GM19397 (cell line): ENCODE results near the gene ADTRP.
"Not testable (repeated sequence)": the region's sequence is repeated elsewhere in the genome, so short reads cannot be mapped to it uniquely, and the experiment has no call there.

Experiments
- ATAC-seq: cut with Tn5 transposase; IDR thresholded peaks from one replicate; pipeline ENCODE4 v1.9.1; 2021; ENCODE audit warnings: mild to moderate bottlenecking, moderate library complexity; ENCODE audit not compliant: unreplicated experiment

Gene ADTRP

DNA sequence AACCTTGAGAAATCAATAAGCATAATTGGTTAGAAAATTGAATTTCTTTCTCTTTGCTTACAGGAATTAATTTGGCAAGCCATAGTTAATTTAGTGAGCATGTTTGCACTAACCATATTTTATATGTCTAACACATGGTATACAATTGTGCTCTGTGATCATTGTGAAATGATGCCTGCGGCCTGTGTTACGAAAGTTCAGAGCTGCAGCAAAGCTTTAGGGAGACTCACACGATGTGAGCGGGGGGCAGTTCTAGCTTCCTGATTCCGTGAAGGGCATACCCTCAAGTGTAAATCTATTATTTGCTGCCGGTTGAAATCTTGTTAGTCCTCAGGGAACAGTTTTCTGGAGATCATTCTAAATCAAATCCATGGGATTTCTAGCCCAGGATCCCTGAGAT, 25.5 kb upstream of the ADTRP start:
- ATAC-seq: no peak

GRCh38 chr6:11803591-11803971, 25.0 kb upstream of the ADTRP start:
- no peak for ATAC-seq

DNA sequence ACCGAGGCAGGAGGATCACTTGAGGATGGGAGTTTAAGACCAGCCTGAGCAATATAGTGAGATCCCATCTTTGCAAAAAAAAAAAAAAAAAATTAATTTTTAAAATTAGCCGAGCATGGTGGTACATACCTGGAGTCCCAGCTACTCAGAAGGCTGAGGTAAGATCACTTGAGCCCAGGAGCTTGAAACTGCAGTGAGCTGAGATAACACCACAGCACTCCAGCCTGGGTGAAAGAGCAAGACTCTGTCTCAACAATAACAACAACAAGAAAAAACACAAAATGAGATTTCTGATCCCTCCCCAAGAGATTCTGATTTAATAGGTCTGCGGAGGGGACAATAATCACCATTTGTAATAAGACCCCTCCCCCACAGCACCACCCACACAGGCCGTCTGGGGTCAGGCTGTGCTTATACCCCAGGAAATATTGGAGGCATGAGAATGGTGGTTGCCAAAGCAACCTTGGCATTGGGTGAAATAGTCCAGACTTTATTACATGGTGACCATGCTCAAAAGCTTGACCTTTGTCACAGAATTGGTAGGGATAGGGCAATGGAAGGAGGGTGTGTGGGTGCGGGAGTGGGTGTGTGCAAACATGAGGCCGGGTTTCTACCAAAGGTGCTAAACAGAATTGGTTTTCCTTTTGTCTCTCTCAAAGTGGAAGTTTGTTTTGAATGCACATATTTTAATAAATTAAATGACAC, 24.4 kb upstream of the ADTRP start:
- no peak for ATAC-seq

DNA sequence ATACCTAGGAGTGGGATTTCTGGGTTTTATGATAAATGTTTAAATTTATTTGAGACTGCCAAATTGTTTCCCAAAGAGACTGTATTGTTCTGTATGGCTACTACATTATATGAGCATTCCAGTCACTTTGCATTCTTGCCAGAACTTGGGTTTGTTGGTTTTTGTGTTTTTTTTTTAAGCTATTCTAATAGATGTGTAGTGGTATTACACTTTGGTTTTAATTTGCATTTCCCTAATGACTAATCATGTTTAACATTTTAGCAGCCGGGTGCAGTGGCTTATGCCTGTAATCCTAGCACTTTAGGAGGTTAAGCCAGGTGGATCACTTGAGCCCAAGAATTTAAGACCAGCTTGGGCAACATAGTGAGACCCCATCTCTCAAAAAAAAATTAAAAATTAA, 21.9 kb upstream of the ADTRP start:
- ATAC-seq: not testable (repeated sequence)

DNA sequence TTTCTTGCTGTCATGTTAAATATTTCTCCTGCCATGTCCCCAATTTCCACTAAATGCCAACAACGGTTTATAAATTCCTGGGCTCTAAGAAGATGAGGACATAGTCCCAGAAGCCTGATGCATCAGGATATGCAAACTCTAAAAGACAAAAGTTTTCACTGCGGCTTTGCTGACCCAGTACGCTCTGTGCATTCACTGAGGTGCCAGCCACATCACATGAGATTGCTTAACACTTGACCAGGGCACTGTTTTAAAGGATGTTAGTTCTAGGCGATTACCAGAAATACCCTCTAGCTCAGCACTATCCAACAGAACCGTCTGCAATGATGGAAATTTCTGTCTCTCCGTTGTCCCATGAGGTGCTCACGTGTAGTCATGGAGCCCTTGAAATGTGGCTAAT, 19.9 kb upstream of the ADTRP start:
- ATAC-seq: no peak

GRCh38 chr6:11798096-11798495, 19.5 kb upstream of the ADTRP start:
- ATAC-seq: no peak

GRCh38 chr6:11796829-11797228, 18.2 kb upstream of the ADTRP start:
- no peak for ATAC-seq

GRCh38 chr6:11795403-11795802, 16.8 kb upstream of the ADTRP start:
- ATAC-seq: no peak

DNA sequence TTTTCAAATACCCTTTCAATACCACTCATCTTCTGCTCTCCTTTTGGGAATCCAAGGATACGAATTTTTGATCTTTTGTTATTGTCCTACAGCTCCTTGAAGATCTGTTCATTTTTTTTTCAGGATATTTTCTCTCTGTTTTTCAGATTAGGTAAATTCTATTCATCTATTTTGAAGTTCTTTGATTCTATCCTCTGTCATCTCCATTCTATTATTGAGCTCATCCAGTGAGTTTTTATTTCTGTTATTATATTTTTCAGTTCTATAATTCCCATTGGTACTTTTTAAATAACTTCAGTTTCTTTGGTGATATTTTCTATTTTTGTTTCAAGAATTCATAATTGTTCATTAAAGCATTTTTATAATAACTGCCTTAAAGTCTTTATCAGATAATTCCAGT, 14.7 kb upstream of the ADTRP start:
- ATAC-seq: no peak

- ATAC-seq: no peak
Observed at GRCh38 chr6:11791354-11792107, 12.9 kb upstream of the ADTRP start.

GRCh38 chr6:11789744-11790143, 11.1 kb upstream of the ADTRP start:
- ATAC-seq: no peak

DNA sequence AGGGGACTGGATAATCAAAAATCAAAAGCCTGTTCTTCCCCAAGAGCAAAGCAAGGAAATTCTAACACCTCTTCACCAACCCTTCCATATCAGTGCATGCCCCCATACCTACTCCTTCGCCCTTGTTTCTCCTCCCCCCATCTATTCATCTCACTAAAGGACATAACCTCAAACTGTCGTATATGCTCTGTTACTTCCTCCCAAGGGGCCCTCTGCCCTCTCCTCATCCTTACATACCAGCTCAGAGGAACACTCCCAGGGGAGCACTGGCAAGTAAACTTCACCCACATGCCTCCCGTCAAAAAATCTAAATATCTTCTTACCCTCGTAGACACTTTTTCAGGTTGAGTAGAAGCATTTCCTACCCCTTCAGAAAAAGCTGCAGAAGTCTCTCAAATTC, 9.4 kb upstream of the ADTRP start:
- no peak for ATAC-seq

DNA sequence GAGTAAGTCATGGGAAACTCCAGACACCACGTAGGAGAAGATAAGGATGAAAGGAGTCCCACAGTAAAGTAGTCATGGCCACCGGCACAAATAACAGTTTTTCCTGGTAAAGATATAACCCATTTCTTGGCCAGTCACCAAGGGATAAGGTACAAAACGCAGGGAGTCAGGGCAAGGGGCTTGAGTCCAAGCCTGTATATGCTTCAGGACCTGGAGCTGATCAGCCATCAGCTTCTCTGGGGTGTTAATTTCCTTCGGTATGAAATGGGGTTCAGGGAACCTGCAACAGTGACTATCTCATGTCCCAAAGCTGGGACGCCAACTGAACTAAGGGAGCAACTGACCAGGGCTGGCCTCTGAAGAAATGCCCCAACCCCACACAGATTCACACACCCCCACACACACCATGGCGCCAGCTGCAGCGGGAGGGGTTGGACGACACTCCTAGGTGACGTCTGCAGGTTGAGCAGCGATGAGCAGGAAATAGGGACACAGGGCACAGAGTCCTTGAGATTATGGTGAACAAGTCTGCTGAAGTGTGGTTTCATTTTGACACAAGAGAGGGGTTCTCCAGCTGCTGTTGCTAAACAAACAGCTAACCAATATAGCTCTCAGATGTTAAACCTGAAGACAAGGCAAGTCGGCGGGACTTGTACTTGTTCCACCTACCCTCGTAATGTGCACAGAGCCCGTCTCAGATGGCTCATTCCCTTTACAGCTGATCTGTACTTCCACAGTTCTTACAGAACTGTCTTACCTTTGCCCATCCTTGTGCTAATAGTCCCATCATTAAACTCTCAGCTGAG, 7.4 kb upstream of the ADTRP start:
- ATAC-seq: peak; percentile 86

DNA sequence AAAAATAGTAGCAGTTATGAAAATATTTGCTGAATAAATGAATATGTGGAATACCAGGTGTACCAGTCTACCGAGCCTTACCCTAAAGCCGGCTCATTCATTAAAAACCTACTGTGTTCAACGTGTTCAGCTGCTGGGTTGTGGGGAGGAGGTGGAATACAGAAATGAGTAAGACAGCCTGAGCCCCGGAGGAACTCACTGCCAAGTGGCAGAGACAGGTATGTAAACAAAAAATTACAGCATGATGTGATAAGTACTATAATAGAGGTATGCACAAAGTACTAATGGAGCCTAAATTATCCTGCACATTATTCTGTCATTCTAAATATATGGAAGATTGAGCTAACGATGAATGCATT, 6.8 kb upstream of the ADTRP start:
- no peak for ATAC-seq

DNA sequence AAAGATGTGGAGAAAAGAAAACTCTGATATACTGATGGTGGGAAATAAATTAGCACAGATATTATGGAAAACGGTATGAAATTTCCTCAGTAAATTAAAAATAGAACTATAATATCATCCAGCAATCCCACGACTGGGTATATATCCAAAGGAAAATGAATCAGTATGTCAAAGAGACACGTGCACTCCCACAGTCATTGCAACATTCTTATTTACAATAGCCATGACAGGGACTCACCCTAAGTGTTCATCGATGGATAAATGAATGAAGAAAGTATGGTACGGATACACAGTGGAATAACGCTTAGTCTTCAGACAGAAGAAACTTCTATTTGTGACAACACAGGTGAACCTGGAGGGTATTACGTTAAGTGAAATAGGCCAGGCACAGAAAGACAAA, 5.7 kb upstream of the ADTRP start:
- no peak for ATAC-seq

GRCh38 chr6:11783524-11784064, 5.0 kb upstream of the ADTRP start:
- no peak for ATAC-seq

DNA sequence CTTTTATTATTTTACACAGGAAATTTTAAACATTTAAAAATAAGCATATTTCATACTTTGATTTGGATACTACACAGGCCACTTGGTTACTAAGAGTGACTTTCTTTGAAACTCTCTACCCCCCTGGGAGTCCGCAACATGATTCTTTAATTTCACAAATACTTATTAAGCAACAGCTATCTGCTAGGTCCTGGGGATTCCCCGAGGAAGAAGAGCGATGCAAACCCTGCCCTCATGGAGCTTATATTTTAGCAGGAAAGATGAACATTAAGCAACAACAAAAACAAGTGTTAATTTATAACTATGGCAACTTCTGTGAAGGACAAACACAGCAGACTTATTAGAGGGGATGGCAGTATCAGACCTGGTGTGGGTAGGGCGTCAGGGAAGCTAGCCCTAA, 3.9 kb upstream of the ADTRP start:
- no peak for ATAC-seq

DNA sequence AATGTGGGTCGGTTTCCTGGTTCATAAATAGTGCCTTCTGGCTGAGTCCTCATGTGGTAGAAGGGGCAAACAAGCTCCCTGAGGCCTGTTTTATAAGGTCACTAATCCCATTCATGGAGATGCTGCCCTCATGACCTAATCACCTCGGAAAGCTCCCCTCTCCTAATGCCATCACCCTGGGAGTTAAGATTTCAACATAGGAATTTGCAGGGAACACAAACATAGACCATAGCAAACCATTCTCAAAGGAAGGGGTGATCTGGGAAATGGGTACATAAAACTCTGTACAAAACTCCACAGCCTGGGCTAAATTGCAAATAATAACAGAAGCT, 1.5 kb upstream of the ADTRP start:
- ATAC-seq: no peak

DNA sequence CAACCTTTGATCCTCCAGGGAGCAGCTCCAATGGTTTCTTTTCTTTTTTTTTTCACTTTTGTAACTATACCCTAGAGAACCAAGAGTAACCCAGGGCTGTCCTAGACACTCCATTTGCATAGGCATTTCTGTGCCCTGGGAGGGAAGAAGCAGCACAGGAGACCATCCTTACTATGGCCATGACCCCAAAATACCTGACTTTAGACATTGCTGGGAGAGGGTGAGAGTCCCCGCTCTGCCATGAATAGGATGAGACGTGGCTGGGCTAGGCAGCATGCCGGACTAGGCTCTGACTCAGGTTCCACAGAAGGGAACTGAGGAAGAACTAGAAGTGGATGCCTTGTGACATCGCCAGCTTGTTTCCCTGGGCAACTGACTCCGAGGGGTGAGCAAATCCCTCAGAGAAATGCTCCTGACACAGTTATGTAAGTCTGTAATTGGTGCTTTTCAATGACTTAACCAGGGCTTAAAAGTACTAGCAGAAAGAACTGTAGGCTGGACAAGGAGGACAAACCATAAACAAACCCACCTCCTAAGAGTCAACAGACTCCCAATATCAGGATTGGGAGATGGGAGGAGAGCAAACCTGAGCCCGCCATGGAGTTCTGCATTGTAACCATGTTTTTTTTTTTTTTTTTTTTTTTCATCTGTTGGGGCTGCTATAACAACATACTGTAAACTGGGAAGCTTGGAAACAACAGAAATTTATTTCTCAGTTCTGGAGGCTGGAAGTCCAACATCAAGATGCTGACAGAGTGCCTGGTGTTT, 910 bp upstream of the ADTRP start:
- no peak for ATAC-seq

- no peak for ATAC-seq
Observed at GRCh38 chr6:11778036-11778435, 567 bp downstream of the ADTRP start.

GRCh38 chr6:11775791-11776409, 2.7 kb downstream of the ADTRP start:
- ATAC-seq: no peak
